Mammary epithelial cell (primary cell): Measurements from ENCODE around the gene CRISP1.

Experiments used
- EZH2 ChIP-seq: IDR thresholded peaks from 2 replicates; pipeline ENCODE4 v1.6.1; 2012; ENCODE audit warnings: low read length, inconsistent platforms, borderline replicate concordance
- TF ChIP-seq, protein P1 (sequence below), 2 donors: IDR thresholded peaks in 1 of 2; conservative IDR thresholded peaks in 1 of 2; 2 replicates each; pipeline ENCODE4 v1.5.1; 2011 to 2012; ENCODE audit warnings: inconsistent platforms in 2 of 2, low read length in 2 of 2, mild to moderate bottlenecking in 2 of 2, control low read depth in 1 of 2, low read depth in 1 of 2; ENCODE audit not compliant: insufficient read depth in 1 of 2; ENCODE audit errors: extremely low read depth in 1 of 2

DNA sequence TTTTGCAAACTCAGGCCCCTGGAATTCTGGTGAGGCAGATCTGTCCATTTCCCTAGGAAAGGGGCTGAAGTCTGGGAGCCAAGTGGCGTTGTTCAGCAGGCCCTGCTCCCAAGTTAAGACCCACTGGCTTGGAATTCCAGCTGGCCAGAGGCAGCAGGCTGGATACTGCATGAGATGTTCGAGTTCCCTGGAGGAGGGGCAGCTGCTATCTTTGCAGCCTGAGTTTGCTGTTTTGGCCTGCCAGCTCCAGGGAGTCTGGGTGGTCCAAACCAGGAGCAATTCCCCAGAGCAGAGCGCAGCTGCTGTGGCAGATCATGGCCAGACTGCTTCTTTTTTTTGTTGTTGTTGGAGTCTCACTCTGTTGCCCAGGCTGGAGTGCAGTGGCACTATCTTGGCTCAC lies 61.1 kb downstream of the CRISP1 start:
- TF ChIP-seq EZH2: no peak
- TF ChIP-seq, protein P1, sequence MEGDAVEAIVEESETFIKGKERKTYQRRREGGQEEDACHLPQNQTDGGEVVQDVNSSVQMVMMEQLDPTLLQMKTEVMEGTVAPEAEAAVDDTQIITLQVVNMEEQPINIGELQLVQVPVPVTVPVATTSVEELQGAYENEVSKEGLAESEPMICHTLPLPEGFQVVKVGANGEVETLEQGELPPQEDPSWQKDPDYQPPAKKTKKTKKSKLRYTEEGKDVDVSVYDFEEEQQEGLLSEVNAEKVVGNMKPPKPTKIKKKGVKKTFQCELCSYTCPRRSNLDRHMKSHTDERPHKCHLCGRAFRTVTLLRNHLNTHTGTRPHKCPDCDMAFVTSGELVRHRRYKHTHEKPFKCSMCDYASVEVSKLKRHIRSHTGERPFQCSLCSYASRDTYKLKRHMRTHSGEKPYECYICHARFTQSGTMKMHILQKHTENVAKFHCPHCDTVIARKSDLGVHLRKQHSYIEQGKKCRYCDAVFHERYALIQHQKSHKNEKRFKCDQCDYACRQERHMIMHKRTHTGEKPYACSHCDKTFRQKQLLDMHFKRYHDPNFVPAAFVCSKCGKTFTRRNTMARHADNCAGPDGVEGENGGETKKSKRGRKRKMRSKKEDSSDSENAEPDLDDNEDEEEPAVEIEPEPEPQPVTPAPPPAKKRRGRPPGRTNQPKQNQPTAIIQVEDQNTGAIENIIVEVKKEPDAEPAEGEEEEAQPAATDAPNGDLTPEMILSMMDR (conservative IDR thresholded peaks at IDR 0.05 in 1 of 2, IDR thresholded peaks at IDR 0.05 in 1 of 2; ENCODE audit: extremely low read depth in 1 of 2, insufficient read depth in 1 of 2, low read depth in 1 of 2, low read length in 2 of 2): no peak
